Anterior cingulate cortex (tissue), 58 donors: Measurements from ENCODE around the gene STX18.
"Not testable (repeated sequence)": the region's sequence is repeated elsewhere in the genome, so short reads cannot be mapped to it uniquely, and the experiment has no call there.

Experiments
- DNase-seq, 58 donors: peaks; one replicate each; lab custom pipeline; 2025; lab: John Stamatoyannopoulos, UW

STX18 gene

DNA sequence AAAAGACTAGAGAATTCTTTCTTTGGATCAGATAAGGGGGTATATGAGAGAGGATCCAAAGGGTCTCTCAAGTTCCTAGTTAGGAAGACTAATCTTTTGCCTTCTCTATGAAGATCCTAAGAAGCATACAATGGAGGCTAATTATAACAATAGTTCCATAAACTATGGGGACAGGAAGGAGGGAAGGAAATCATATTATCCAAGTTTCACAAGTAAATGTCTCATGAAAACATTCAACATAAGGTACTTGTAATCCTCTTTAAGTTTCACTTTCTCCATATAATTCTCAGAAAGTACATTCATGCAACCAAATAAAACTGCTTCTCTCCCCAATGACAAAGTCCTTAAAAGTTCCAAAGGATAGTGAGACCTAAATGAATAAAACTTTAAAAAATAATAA lies 27.1 kb downstream of the STX18 start:
- no peak for DNase-seq

- DNase-seq: no peak
Measured at GRCh38 chr4:4512282-4512681, 29.6 kb downstream of the STX18 start.

DNA sequence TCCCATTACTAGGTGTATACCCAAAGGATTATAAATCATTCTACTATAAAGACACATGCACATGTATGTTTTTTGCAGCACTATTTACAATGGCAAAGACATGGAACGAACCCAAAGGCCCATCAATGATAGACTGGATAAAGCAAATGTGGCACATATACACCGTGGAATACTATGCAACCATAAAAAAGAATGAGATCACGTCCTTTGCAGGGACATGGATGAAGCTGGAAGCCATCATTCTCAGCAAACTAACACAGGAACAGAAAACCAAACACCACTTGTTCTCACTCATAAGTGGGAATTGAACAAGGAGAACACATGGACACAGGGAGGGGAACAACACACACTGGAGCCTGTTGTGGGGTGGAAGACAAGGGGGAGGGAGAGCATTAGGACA lies 31.2 kb downstream of the STX18 start:
- not testable (repeated sequence) for DNase-seq

- no peak for DNase-seq
Measured at GRCh38 chr4:4509521-4509920, 32.3 kb downstream of the STX18 start.

GRCh38 chr4:4507923-4508322 lies 33.9 kb downstream of the STX18 start:
- DNase-seq: no peak

DNA sequence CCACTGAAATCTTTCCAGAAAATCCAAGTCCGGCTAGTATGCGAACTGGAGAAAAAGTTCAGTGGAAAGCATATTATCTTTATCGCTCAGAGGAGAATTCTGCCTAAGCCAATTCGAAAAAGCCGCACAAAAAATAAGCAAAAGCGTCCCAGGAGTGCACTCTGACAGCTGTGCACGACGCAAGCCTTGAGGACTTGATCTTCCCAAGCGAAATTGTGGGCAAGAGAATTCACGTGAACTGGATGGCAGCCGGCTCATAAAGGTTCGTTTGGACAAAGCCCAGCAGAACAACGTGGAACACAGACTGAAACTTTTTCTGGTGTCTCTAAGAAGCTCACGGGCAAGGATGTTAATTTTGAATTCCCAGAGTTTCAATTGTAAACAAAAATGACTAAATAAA lies 34.4 kb downstream of the STX18 start:
- DNase-seq: no peak

- peak in 3 of 58 donors; percentile 7 to 15 (median 10) for DNase-seq
Measured at GRCh38 chr4:4506961-4507360, 34.9 kb downstream of the STX18 start.

- not testable (repeated sequence) for DNase-seq
Measured at GRCh38 chr4:4505211-4505610, 36.6 kb downstream of the STX18 start.

DNA sequence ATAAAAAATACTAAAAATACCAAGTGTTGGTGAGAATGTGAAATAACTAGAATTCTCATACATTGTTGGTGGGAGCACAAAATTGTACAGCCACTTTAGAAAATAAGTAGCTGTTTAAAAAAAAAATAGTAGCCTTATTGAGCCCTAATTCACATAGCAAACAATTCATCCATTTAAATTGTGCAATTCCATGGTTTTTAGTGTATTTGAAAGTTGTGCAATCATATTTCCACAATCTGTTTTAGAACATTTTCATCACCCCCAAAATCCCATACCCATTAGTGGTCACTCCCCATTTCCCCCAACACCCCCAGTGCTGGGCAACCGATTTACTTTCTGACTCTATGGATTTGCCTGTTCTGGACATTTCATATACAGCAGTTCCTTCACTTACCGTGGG lies 37.1 kb downstream of the STX18 start:
- DNase-seq: no peak

DNA sequence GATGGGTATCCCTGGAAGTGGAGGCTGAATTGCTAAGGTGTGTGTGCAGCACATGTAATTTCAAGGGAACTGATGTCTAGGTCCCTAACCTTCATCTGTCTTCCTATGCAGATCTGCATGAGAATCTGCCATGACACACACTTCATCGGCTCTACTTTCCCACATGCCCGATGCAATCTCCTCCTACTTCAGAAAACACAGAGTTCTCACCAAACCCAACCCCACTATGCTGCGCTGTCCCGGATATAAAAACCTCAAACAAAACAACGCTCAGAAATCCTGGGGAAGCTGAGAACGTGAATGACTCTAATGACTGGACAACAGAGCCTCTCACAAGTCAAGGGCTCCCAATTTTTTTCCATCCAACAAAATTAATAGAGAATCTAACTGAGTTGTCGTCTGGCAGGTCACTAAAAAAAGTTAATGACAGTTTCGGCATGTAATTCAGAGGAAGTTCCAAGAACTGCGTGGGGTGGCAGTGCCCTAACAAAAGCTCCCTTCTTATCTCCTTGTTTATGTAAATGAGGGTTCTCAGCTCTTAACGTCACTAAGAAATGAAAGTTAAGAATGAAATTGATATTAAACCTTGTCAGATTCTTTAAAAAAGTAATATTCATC lies 39.0 kb downstream of the STX18 start:
- no peak for DNase-seq

GRCh38 chr4:4501679-4502078 lies 40.2 kb downstream of the STX18 start:
- no peak for DNase-seq

- no peak for DNase-seq
Measured at GRCh38 chr4:4499438-4500123, 42.3 kb downstream of the STX18 start.

- no peak for DNase-seq
Measured at GRCh38 chr4:4496592-4497372, 45.1 kb downstream of the STX18 start.

DNA sequence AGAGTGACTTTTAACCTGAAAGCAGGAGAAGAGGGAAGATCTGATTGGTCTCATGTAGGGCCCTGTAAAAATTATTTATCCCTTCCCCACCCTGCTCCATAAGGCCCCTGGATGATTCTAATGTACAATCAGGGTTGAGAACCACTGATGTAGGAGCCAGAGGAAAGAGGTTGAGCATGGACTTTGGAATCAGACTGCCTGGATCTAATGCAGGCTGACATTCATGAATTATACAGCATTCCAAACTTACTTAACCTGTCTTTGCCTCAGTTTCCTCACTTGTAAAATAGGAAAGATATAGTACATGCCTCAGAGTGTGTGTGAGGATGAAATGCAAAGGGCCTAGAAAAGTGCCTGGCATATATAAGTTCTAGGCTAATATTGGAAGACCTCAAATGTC lies 47.0 kb downstream of the STX18 start:
- DNase-seq: no peak

- DNase-seq: no peak
Measured at GRCh38 chr4:4492161-4492847, 49.5 kb downstream of the STX18 start.

- DNase-seq: no peak
Measured at GRCh38 chr4:4491396-4491893, 50.4 kb downstream of the STX18 start.

- DNase-seq: no peak
Measured at GRCh38 chr4:4490816-4491215, 51.0 kb downstream of the STX18 start.

- DNase-seq: no peak
Measured at GRCh38 chr4:4490041-4490440, 51.8 kb downstream of the STX18 start.

DNA sequence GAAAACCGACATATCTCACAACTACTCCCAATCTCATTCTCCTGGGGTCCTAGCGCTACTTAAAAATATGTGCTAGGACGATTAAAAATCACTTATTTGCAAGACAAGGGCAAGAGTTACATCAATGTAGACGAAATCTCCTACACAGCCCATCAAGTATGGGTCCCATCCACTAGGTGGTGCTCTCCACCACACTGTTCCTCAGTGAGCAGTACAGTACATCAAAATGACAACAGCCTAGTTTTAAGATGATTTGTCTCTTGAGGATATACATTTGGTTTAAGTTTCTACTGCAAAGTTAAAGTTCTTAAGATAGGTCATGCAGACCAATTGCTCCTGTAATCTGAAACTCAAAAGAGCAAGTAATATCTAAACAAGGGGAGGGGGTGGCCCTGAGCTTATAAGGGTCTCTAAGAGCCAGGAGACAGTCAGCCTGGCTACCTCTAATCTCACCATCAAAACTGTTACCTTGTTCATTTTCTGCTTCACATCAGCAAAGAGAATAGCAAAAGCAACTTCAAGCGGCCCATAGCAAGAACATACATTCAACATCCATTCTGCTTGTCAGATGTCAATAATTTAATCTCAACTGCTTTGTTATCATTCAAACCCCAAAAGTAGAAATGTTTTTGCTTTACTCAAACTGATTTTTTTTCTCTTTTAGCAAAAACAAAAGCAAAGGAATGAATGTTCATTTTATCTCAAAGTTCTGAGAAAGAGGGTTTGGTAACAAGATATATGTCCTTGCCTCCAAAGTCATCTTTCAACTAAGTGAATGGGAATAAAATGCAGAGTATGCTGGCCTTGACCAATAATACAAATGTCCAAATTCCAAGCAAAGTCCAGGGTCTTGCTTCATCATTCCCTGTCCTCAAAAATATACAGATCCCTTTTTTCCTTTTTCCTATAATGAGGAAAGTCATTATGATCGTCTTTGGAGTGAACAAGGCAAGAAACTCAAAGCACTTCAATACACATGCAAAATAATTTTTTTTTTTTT lies 53.1 kb downstream of the STX18 start:
- DNase-seq: peak in 39 of 58 donors; percentile 9 to 74 (median 37)

- no peak for DNase-seq
Measured at GRCh38 chr4:4486969-4487368, 54.9 kb downstream of the STX18 start.
